ENCODE measurements around the gene GSX2.

GSX2 gene

DNA sequence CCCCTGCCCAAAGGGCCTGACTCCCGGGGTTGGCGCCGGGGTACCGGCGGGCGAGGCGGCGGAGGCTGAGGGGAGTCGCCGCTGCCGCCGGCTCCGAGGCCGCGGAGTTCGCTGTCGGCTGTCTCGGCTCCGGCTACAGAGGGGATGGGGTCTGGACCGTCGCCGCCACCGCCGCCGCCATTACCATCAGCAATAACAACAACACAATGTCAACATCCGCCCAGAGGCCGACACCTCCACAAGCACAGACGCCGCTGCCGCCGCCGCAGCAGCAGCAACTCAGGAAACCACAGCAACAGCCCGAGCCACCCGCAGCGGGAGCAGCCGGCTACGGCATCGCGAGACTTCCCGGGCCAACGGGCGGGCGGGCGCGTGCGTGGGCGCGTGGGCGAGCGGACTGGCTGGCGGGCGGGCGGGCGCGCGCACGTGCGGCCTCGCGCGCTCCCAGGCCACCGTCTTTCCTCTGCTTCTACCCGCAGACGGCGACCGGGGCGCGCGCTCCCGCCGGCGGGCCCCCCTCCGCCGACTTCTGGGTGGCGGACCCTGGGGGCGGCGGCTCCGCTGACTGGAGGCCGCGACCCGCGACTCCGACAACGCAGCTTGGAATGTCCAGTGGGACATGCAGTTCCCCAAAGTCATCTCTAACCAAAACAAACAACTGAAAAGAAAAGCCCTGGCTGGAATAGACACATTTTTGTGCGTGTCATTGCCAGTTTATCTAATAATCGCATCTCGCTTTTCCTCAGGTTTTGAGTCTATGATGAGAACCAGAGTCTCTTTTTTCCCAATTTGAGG, 35.4 kb upstream of the GSX2 start, which contains the start of gene CHIC2:
TSS of gene CHIC2 (minus strand) at position 289 of the 795 bp plus-strand sequence. CDS start 305 bp downstream, outside the sequence.
- TF ChIP-seq CTCF (IDR thresholded peaks at IDR 0.05; ENCODE audit: extremely low read depth, insufficient read depth, missing control alignments) = no peak
- in situ Hi-C loops (cut with MboI; ENCODE audit: low pct_unique_long_range_greater_than_20kb, low sequenced_read_pairs, unreplicated experiment) = no loop called here
- peak; percentile 95 for DNase-seq (ENCODE audit: low spot score)

GRCh38 chr4:54065282-54066087, 34.5 kb upstream of the GSX2 start:
- DNase-seq (ENCODE audit: low spot score) = no peak
- no peak for TF ChIP-seq CTCF (IDR thresholded peaks at IDR 0.05; ENCODE audit: extremely low read depth, insufficient read depth, missing control alignments)
- in situ Hi-C loops (cut with MboI; ENCODE audit: low pct_unique_long_range_greater_than_20kb, low sequenced_read_pairs, unreplicated experiment) = no loop called here

- in situ Hi-C loops (cut with MboI; ENCODE audit: low pct_unique_long_range_greater_than_20kb, low sequenced_read_pairs, unreplicated experiment) = no loop called here
- no peak for TF ChIP-seq CTCF (IDR thresholded peaks at IDR 0.05; ENCODE audit: extremely low read depth, insufficient read depth, missing control alignments)
- no peak for DNase-seq (ENCODE audit: low spot score)
Measured at GRCh38 chr4:54066088-54066415, 33.9 kb upstream of the GSX2 start.

DNA sequence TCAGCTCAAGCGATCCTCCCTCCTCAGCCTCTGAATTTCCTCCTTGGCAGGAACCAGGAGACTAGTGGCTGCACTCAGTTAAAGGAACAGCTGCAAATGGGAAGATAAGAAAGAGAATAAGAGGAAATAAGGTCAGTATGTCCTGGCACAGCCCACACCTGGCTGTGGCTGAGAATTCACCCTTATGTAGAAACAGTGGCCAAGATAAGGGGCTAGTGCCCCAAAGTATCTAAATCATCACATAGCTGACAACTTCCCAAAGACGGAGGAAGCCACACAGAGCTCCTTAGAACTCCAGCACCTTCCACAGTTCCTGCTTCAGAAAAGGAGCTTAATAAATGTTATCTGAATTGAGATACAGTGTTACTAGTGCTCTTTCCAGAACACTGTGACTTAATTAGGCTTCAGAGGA, 33.2 kb upstream of the GSX2 start:
- no peak for DNase-seq (ENCODE audit: low spot score)
- no peak for TF ChIP-seq CTCF (IDR thresholded peaks at IDR 0.05; ENCODE audit: extremely low read depth, insufficient read depth, missing control alignments)
- in situ Hi-C loops (cut with MboI; ENCODE audit: low pct_unique_long_range_greater_than_20kb, low sequenced_read_pairs, unreplicated experiment) = no loop called here

DNA sequence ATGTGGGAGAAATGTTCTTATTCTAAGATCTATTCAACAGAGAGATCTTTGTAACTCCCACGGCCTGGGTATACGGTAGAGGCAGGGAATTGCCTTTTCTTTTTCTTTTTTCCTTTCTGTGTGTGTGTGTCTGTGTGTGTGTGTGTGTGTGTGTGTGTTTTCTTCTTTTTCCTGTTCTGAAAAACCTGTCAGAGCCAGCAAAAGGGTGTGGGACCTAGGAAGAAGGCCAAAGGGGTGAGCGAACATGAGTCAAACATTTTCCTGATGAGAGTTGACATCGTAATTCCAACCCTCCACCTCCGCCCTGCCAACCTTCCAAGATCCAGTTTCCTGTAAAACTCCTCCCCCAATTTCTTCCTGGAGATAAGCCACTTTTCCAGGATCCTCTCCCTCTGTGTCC, 32.8 kb upstream of the GSX2 start:
- in situ Hi-C loops (cut with MboI; ENCODE audit: low pct_unique_long_range_greater_than_20kb, low sequenced_read_pairs, unreplicated experiment) = no loop called here
- no peak for DNase-seq (ENCODE audit: low spot score)
- TF ChIP-seq CTCF (IDR thresholded peaks at IDR 0.05; ENCODE audit: extremely low read depth, insufficient read depth, missing control alignments) = no peak

DNA sequence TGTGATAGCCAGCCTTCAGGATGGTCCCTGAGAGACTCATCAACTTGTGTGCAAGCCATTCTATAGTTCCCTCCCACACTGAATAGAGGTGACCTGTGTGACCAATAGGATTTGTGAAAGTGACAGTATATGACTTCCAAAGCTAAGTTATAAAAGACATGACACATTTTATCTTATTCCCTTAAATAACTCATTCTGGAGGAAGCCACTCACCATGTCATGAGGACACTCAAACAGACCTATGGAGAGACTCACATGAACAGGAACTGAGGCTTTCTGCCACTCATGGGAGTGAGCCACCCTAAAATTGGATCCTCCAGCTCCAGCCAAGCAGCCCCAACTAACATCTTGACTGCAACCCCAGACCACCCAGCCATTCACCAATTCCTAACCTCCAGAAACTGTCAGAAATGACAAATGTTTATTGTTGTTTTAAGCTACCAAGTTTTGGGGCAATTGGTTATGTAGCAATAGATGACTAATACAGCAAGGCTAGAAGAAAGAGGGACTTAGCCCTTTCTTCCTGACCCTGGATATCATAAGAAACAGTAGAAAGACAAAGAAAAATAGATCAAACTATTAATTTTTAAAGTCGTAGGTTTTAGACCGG, 26.6 kb upstream of the GSX2 start:
- in situ Hi-C loops (cut with MboI; ENCODE audit: low pct_unique_long_range_greater_than_20kb, low sequenced_read_pairs, unreplicated experiment) = no loop called here
- no peak for DNase-seq (ENCODE audit: low spot score)
- no peak for TF ChIP-seq CTCF (IDR thresholded peaks at IDR 0.05; ENCODE audit: extremely low read depth, insufficient read depth, missing control alignments)

Measured in GM13977 (cell line).